ENCODE measurements around the gene TPM4. TPM values are rescaled to one million over a fixed set of nuclear protein-coding genes. Genes with fewer than 3 reads are reported as not detected.

TPM4 gene
- total and polyA plus RNA-seq, 2 of the 13 experiments (the other 11 are each of a cell fraction or from before 2014, with no cell fraction given), result 180 to 188 TPM

GRCh38 chr19:16041299-16041990 is 34.9 kb upstream of the TPM4 start (continued):
- TF ChIP-seq PATZ1 (CRISPR knock-in tag; IDR thresholded peaks at IDR 0.05) (peak; percentile 37; the same call in 1 of the 2 replicates), ZNF687 (CRISPR knock-in tag; IDR thresholded peaks at IDR 0.05) (peak; percentile 53), DZIP1 (CRISPR knock-in tag; IDR thresholded peaks at IDR 0.05) (no peak), SMARCC2 (IDR thresholded peaks at IDR 0.05) (no peak), POGZ (CRISPR knock-in tag; IDR thresholded peaks at IDR 0.05) (no peak), NCOA5 (CRISPR knock-in tag; IDR thresholded peaks at IDR 0.05) (no peak), ZNF205 (CRISPR knock-in tag; IDR thresholded peaks at IDR 0.05) (no peak), ZNF512B (CRISPR knock-in tag; IDR thresholded peaks at IDR 0.05; ENCODE audit: borderline replicate concordance) (0 out of 2 replicates have a peak, but pooled peaks have one; percentile 53), ZNF335 (CRISPR knock-in tag; IDR thresholded peaks at IDR 0.05) (peak; percentile 58; the same call in 1 of the 2 replicates), BRCA1 (CRISPR knock-in tag; IDR thresholded peaks at IDR 0.05) (0 out of 2 replicates have a peak, but pooled peaks have one; percentile 38), ZFAT (CRISPR knock-in tag; conservative IDR thresholded peaks at IDR 0.05) (no peak), FOXP4 (CRISPR knock-in tag; IDR thresholded peaks at IDR 0.05) (0 out of 2 replicates have a peak, but pooled peaks have one; percentile 19), TEAD2 (CRISPR knock-in tag; IDR thresholded peaks at IDR 0.05) (no peak)

Data from HepG2 (cell line).